ENCODE data around the gene ANKRD63. TPM values are rescaled to one million over a fixed set of nuclear protein-coding genes. Genes with fewer than 3 reads are reported as not detected.

ANKRD63 gene
- total and polyA plus RNA-seq, 4 donors = not detected

DNA sequence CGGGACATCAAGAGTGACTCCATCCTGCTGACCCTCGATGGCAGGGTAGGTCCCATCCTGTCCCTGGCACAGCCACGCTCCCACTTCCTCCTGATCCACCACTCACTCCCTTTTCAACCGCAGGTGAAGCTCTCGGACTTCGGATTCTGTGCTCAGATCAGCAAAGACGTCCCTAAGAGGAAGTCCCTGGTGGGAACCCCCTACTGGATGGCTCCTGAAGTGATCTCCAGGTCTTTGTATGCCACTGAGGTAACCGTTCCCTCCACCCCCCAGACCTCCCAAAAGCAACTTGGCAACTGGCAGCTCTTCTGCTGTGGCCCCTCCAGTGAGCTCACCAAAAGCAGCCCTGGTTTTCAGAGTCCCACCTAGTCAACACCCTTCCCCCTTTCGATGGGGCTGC, 9.4 kb downstream of the ANKRD63 start:
- no peaks in the 10 kb centered on the region for H3K36me3 ChIP-seq (ENCODE audit: control insufficient read depth in 4 of 4, insufficient read depth in 3 of 4, low read depth in 1 of 4, low read length in 3 of 4)
- H3K4me1 ChIP-seq (ENCODE audit: control insufficient read depth in 4 of 4, insufficient read depth in 4 of 4, low read length in 3 of 4) = peaks cover 7 to 16% (median 11%) of the 10 kb centered on the region in 4 donors
- H3K27me3 ChIP-seq (ENCODE audit: control insufficient read depth in 4 of 4, insufficient read depth in 4 of 4, low read length in 3 of 4) = no peaks in the 10 kb centered on the region
- DNase-seq (ENCODE audit: low spot score) = no peak
- no peak for TF ChIP-seq EGR1 (IDR thresholded peaks at IDR 0.05; ENCODE audit: low read depth in 2 of 2)
- TF ChIP-seq TAF1 (conservative IDR thresholded peaks at IDR 0.05) = no peak
- TF ChIP-seq, protein P1, sequence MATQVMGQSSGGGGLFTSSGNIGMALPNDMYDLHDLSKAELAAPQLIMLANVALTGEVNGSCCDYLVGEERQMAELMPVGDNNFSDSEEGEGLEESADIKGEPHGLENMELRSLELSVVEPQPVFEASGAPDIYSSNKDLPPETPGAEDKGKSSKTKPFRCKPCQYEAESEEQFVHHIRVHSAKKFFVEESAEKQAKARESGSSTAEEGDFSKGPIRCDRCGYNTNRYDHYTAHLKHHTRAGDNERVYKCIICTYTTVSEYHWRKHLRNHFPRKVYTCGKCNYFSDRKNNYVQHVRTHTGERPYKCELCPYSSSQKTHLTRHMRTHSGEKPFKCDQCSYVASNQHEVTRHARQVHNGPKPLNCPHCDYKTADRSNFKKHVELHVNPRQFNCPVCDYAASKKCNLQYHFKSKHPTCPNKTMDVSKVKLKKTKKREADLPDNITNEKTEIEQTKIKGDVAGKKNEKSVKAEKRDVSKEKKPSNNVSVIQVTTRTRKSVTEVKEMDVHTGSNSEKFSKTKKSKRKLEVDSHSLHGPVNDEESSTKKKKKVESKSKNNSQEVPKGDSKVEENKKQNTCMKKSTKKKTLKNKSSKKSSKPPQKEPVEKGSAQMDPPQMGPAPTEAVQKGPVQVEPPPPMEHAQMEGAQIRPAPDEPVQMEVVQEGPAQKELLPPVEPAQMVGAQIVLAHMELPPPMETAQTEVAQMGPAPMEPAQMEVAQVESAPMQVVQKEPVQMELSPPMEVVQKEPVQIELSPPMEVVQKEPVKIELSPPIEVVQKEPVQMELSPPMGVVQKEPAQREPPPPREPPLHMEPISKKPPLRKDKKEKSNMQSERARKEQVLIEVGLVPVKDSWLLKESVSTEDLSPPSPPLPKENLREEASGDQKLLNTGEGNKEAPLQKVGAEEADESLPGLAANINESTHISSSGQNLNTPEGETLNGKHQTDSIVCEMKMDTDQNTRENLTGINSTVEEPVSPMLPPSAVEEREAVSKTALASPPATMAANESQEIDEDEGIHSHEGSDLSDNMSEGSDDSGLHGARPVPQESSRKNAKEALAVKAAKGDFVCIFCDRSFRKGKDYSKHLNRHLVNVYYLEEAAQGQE (IDR thresholded peaks at IDR 0.05) = no peak
- TF ChIP-seq HNF4A (conservative IDR thresholded peaks at IDR 0.05) = no peak
- no peak for TF ChIP-seq SP1 (IDR thresholded peaks at IDR 0.05)
- TF ChIP-seq YY1 (IDR thresholded peaks at IDR 0.05) = no peak
- TF ChIP-seq ZBTB33 (IDR thresholded peaks at IDR 0.05) = no peak
- no peak for TF ChIP-seq CTCF (IDR thresholded peaks at IDR 0.05; ENCODE audit: low read depth, low read length, missing input control)
- TF ChIP-seq RAD21 (IDR thresholded peaks at IDR 0.05) = no peak
- no peak for TF ChIP-seq MAX (IDR thresholded peaks at IDR 0.05)
- TF ChIP-seq RXRA (IDR thresholded peaks at IDR 0.05) = no peak
- no peak for TF ChIP-seq NR2F2 (IDR thresholded peaks at IDR 0.05)
- no peak for TF ChIP-seq FOXA1 (IDR thresholded peaks at IDR 0.05)
- TF ChIP-seq GABPA (IDR thresholded peaks at IDR 0.05 in 1 of 2, conservative IDR thresholded peaks at IDR 0.05 in 1 of 2) = no peak
- TF ChIP-seq, protein P2, sequence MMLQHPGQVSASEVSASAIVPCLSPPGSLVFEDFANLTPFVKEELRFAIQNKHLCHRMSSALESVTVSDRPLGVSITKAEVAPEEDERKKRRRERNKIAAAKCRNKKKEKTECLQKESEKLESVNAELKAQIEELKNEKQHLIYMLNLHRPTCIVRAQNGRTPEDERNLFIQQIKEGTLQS (IDR thresholded peaks at IDR 0.05) = no peak
- TF ChIP-seq FOXA2 (IDR thresholded peaks at IDR 0.05) = no peak
- H3K4me3 ChIP-seq (ENCODE audit: low read depth in 1 of 3, low read length in 3 of 3) = no peak overlapping the region
- no peak overlapping the region for H3K9ac ChIP-seq (ENCODE audit: low read depth in 1 of 2, low read length in 2 of 2)
- 89% methylated on average over 9 of the region's 9 CpGs for WGBS
- no peak overlapping the region for H3K27ac ChIP-seq (ENCODE audit: low read depth in 1 of 2, low read length in 2 of 2)
- H3K9me3 ChIP-seq (ENCODE audit: control insufficient read depth in 4 of 4, low read length in 3 of 4) = no peaks in the 10 kb centered on the region
